ENCODE results near the gene CUL4A.

CUL4A gene

GRCh38 chr13:113226873-113227450 is 17.5 kb downstream of the CUL4A start:
- Histone ChIP-seq H3K9me3 (replicated peaks; ENCODE audit: insufficient read depth, low read length) (no peaks in the 10 kb centered on the region), H2AFZ (ENCODE audit: low read length) (no peak overlapping the region), H3K4me1 (ENCODE audit: low read length) (no peaks in the 10 kb centered on the region), H3K4me2 (ENCODE audit: low read depth, low read length) (no peak overlapping the region), H3K4me3 (ENCODE audit: low read length) (no peak overlapping the region), H3K27ac (ENCODE audit: low read length) (no peak overlapping the region), H3K36me3 (replicated peaks; ENCODE audit: insufficient read depth, low read length) (peaks cover 3% of the 10 kb centered on the region; the same call in 1 of the 2 replicates), H3K79me2 (ENCODE audit: low read length) (peaks cover 52% of the 10 kb centered on the region), H3K9ac (ENCODE audit: low read length) (no peak overlapping the region), H3K27me3 (replicated peaks; ENCODE audit: insufficient read depth, low read length) (no peaks in the 10 kb centered on the region), H3F3A (ENCODE audit: insufficient read depth, low read length) (no peaks in the 10 kb centered on the region), H3K9me2 (replicated peaks; ENCODE audit: insufficient read depth, low read length) (no peaks in the 10 kb centered on the region), H4K20me1 (ENCODE audit: insufficient read depth, low read length) (no peaks in the 10 kb centered on the region)
- no peak for DNase-seq
- TF ChIP-seq CTCF (IDR thresholded peaks at IDR 0.05; ENCODE audit: low read length) (no peak), EZH2 (optimal IDR thresholded peaks at IDR 0.05; ENCODE audit: low read depth, low read length) (no peak), EZH2phosphoT487 (IDR thresholded peaks at IDR 0.05; ENCODE audit: low read length) (no peak)

- no peaks in the 10 kb centered on the region for H3K9me3 ChIP-seq (replicated peaks; ENCODE audit: insufficient read depth, low read length)
- H3K36me3 ChIP-seq (replicated peaks; ENCODE audit: insufficient read depth, low read length): peaks cover 3% of the 10 kb centered on the region; the same call in 1 of the 2 replicates
- H3K4me2 ChIP-seq (ENCODE audit: low read depth, low read length): no peak overlapping the region
- TF ChIP-seq EZH2 (optimal IDR thresholded peaks at IDR 0.05; ENCODE audit: low read depth, low read length) (no peak), EZH2phosphoT487 (IDR thresholded peaks at IDR 0.05; ENCODE audit: low read length) (no peak), CTCF (IDR thresholded peaks at IDR 0.05; ENCODE audit: low read length) (no peak)
- no peak overlapping the region for H2AFZ ChIP-seq (ENCODE audit: low read length)
- no peaks in the 10 kb centered on the region for H3K4me1 ChIP-seq (ENCODE audit: low read length)
- peaks cover 34% of the 10 kb centered on the region for H3K79me2 ChIP-seq (ENCODE audit: low read length)
- H3F3A ChIP-seq (ENCODE audit: insufficient read depth, low read length): no peaks in the 10 kb centered on the region
- no peak overlapping the region for H3K9ac ChIP-seq (ENCODE audit: low read length)
- H3K4me3 ChIP-seq (ENCODE audit: low read length): no peak overlapping the region
- H4K20me1 ChIP-seq (ENCODE audit: insufficient read depth, low read length): no peaks in the 10 kb centered on the region
- no peaks in the 10 kb centered on the region for H3K27me3 ChIP-seq (replicated peaks; ENCODE audit: insufficient read depth, low read length)
- no peak for DNase-seq
- H3K27ac ChIP-seq (ENCODE audit: low read length): no peak overlapping the region
- H3K9me2 ChIP-seq (replicated peaks; ENCODE audit: insufficient read depth, low read length): no peaks in the 10 kb centered on the region
Observed at GRCh38 chr13:113229161-113229560, 19.7 kb downstream of the CUL4A start.

GRCh38 chr13:113229791-113230190 is 20.4 kb downstream of the CUL4A start:
- no peaks in the 10 kb centered on the region for H3K27me3 ChIP-seq (replicated peaks; ENCODE audit: insufficient read depth, low read length)
- H3K9ac ChIP-seq (ENCODE audit: low read length): no peak overlapping the region
- peaks cover 28% of the 10 kb centered on the region for H3K79me2 ChIP-seq (ENCODE audit: low read length)
- H3K4me3 ChIP-seq (ENCODE audit: low read length): no peak overlapping the region
- no peaks in the 10 kb centered on the region for H4K20me1 ChIP-seq (ENCODE audit: insufficient read depth, low read length)
- no peak overlapping the region for H3K27ac ChIP-seq (ENCODE audit: low read length)
- H3K9me3 ChIP-seq (replicated peaks; ENCODE audit: insufficient read depth, low read length): no peaks in the 10 kb centered on the region
- H2AFZ ChIP-seq (ENCODE audit: low read length): no peak overlapping the region
- TF ChIP-seq EZH2phosphoT487 (IDR thresholded peaks at IDR 0.05; ENCODE audit: low read length) (no peak), CTCF (IDR thresholded peaks at IDR 0.05; ENCODE audit: low read length) (no peak), EZH2 (optimal IDR thresholded peaks at IDR 0.05; ENCODE audit: low read depth, low read length) (no peak)
- H3K36me3 ChIP-seq (replicated peaks; ENCODE audit: insufficient read depth, low read length): peaks cover 3% of the 10 kb centered on the region; the same call in 1 of the 2 replicates
- no peaks in the 10 kb centered on the region for H3K9me2 ChIP-seq (replicated peaks; ENCODE audit: insufficient read depth, low read length)
- DNase-seq: no peak
- H3F3A ChIP-seq (ENCODE audit: insufficient read depth, low read length): no peaks in the 10 kb centered on the region
- no peaks in the 10 kb centered on the region for H3K4me1 ChIP-seq (ENCODE audit: low read length)
- no peak overlapping the region for H3K4me2 ChIP-seq (ENCODE audit: low read depth, low read length)

All from MM.1S (cell line).